ENCODE results near the gene FRMPD1. TPM values are rescaled to one million over a fixed set of nuclear protein-coding genes. Genes with fewer than 3 reads are reported as not detected.

FRMPD1 gene
- total and polyA plus RNA-seq, 10 of the 15 experiments (the other 5 are each of a cell fraction or from before 2014, with no cell fraction given) = 0.01 to 0.08 (median 0.05) TPM; not detected in 6

GRCh38 chr9:37719526-37719925, 68.8 kb downstream of the FRMPD1 start (continued):
- TF ChIP-seq ZNF687 (IDR thresholded peaks at IDR 0.05) = peak; percentile 53; the same call in 1 of the 2 replicates

GRCh38 chr9:37727013-37727412, 76.3 kb downstream of the FRMPD1 start:
- Histone ChIP-seq H3K4me2 (ENCODE audit: control insufficient read depth, insufficient read depth) (no peak overlapping the region), H3K9me3 (replicated peaks; ENCODE audit: control insufficient read depth, insufficient read depth, low read length) (no peaks in the 10 kb centered on the region), H3K4me3 (no peak overlapping the region), H3K79me2 (ENCODE audit: control insufficient read depth, insufficient read depth, low read length) (no peaks in the 10 kb centered on the region), H4K20me1 (ENCODE audit: control insufficient read depth, insufficient read depth) (no peaks in the 10 kb centered on the region), H3K4me1 (ENCODE audit: control insufficient read depth, insufficient read depth, low read length) (no peaks in the 10 kb centered on the region), H3K27ac (ENCODE audit: control insufficient read depth, insufficient read depth) (no peak overlapping the region), H3K36me3 (ENCODE audit: control insufficient read depth in 2 of 2, insufficient read depth in 2 of 2, low read length in 1 of 2) (no peaks in the 10 kb centered on the region), H3K27me3 (replicated peaks in 1 of 2; ENCODE audit: control insufficient read depth in 2 of 2, insufficient read depth in 2 of 2, low read length in 1 of 2) (no peaks in the 10 kb centered on the region), H2AFZ (ENCODE audit: control insufficient read depth, low read depth, low read length) (no peak overlapping the region), H3K9ac (ENCODE audit: control insufficient read depth, insufficient read depth, low read length) (no peak overlapping the region)
- WGBS (ENCODE audit: insufficient coverage, insufficient replicate concordance, low lambda C conversion rate, missing lambda C conversion rate) = 77% methylated on average over 5 of the region's 5 CpGs
- in situ Hi-C loops (cut with MboI) (no loop called here), intact Hi-C loops (cut with micrococcal nuclease; ENCODE audit: unreplicated experiment) (no loop called here)
- no peak for ATAC-seq
- BruUV-seq (replicated peaks) = no TSS peak
- CTCF ChIA-PET = no interaction called here
- RAD21 ChIA-PET (ENCODE audit: unreplicated experiment) = no interaction called here
- POLR2A ChIA-PET = no interaction called here
- no peak for FAIRE-seq
- SMC1A ChIA-PET (ENCODE audit: uncharacterized antibody, unreplicated experiment) = no interaction called here
- DNase-seq (ENCODE audit: low read depth, low spot score) = no peak
- TF ChIP-seq ZNF592 (IDR thresholded peaks at IDR 0.05) = no peak
- no peak for TF ChIP-seq MAX (IDR thresholded peaks at IDR 0.05; ENCODE audit: low read depth, low read length)
- no peak for TF ChIP-seq FOXK2 (IDR thresholded peaks at IDR 0.05)
- no peak for TF ChIP-seq NFXL1 (IDR thresholded peaks at IDR 0.05; ENCODE audit: borderline replicate concordance)
- no peak for TF ChIP-seq MEF2B (IDR thresholded peaks at IDR 0.05; ENCODE audit: partially characterized antibody, poor library complexity, severe bottlenecking)
- TF ChIP-seq IRF3 (IDR thresholded peaks at IDR 0.05) = no peak
- TF ChIP-seq ZBTB4 (CRISPR knock-in tag; IDR thresholded peaks at IDR 0.05) = no peak
- no peak for TF ChIP-seq KAT2A (conservative IDR thresholded peaks at IDR 0.05; ENCODE audit: control insufficient read depth, low read depth, low read length)

Data from GM12878 (cell line).